ENCODE results near the gene ACOT8. TPM values are rescaled to one million over a fixed set of nuclear protein-coding genes. Genes with fewer than 3 reads are reported as not detected.

The ACOT8 gene
- total and polyA plus RNA-seq, 2 of the 4 experiments (the other 2 are of a cell fraction) = 29.8 to 47.5 TPM

DNA sequence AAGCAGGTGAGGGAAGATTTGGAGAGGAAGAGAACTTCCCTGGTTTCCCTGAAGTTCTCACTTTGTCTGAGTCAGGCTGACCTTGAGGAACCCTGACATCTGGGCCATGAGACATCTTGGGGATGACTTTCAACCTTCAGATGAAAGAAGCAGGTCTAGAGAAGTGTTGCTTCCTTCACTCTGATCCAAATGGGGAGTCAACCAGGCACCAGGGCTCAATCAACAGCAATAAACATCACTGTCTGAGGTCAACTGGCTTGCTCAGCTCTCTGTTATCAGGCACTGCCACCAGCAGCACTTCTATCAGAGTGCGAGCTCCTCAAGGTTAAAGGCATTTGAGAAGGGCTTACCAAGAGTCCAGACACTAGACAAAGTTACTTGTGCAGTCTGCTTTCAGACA, 6.3 kb downstream of the ACOT8 start:
- POLR2A ChIA-PET (ENCODE audit: unreplicated experiment) = no interaction called here

More for the DNA sequence above, 6.3 kb downstream of the ACOT8 start:
- H4K91ac ChIP-seq (ENCODE audit: insufficient read depth, low read depth, low read length) = no peak overlapping the region
- H4K20me1 ChIP-seq (ENCODE audit: insufficient read depth, low read length) = peaks cover 5% of the 10 kb centered on the region; the same call in 1 of the 2 replicates
- H3K23ac ChIP-seq (ENCODE audit: low read depth, low read length) = no peak overlapping the region
- 100% methylated on average over 1 of the region's 1 CpG; no CpG with 5 or more reads in 1 of the 2 experiments for WGBS, 2 experiments (ENCODE audit: extremely low coverage in 2 of 2, insufficient read length in 1 of 2)
- no peak overlapping the region for H2AK5ac ChIP-seq (ENCODE audit: low read depth, low read length)
- no peak for ATAC-seq (ENCODE audit: low read depth)
- peaks cover 30% of the 10 kb centered on the region for H3K36me3 ChIP-seq (ENCODE audit: control insufficient read depth, insufficient read depth, low read length)
- H3K27me3 ChIP-seq (ENCODE audit: control insufficient read depth, insufficient read depth, low read length) = no peaks in the 10 kb centered on the region
- no peak overlapping the region for H3K4ac ChIP-seq (ENCODE audit: low read depth, low read length)
- no peak overlapping the region for H4K5ac ChIP-seq (ENCODE audit: low read depth, low read length)
- H2AK9ac ChIP-seq (replicated peaks; ENCODE audit: low read depth, low read length, poor library complexity) = peak overlapping the region; percentile 52
- CTCF ChIA-PET = no interaction called here
- no peak overlapping the region for H3K14ac ChIP-seq (replicated peaks; ENCODE audit: low read depth, low read length)
- no TSS peak for BruUV-seq (replicated peaks)
- dilution Hi-C loops (cut with HindIII; ENCODE audit: low sequenced_read_pairs, unreplicated experiment) (no loop called here), intact Hi-C loops (cut with micrococcal nuclease) (no loop called here), in situ Hi-C loops (cut with MboI; ENCODE audit: low sequenced_read_pairs) (no loop called here)
- no peak overlapping the region for H2BK20ac ChIP-seq (ENCODE audit: low read depth, low read length)
- H3K18ac ChIP-seq (ENCODE audit: low read depth, low read length) = no peak overlapping the region
- H3K4me3 ChIP-seq (ENCODE audit: insufficient read depth, low read depth, low read length) = no peak overlapping the region
- H2BK5ac ChIP-seq (ENCODE audit: low read depth, low read length, poor library complexity, severe bottlenecking) = no peak overlapping the region
- H3K9ac ChIP-seq (ENCODE audit: low read depth, low read length) = no peak overlapping the region
- no peak overlapping the region for H2AFZ ChIP-seq (replicated peaks; ENCODE audit: low read length, poor library complexity)
- H3K56ac ChIP-seq (ENCODE audit: extremely low read depth, insufficient read depth, low read length) = no peak overlapping the region
- H2BK120ac ChIP-seq (ENCODE audit: low read depth, low read length) = no peak overlapping the region
- DNase-seq = no peak
- TF ChIP-seq MAZ (IDR thresholded peaks at IDR 0.05; ENCODE audit: borderline replicate concordance, low read depth, low read length) = no peak
- peaks cover 9 to 50% of the 10 kb centered on the region in 2 experiments for H3K79me1 ChIP-seq (ENCODE audit: low read depth in 1 of 2, low read length in 2 of 2)
- no peaks in the 10 kb centered on the region for H3K9me3 ChIP-seq (ENCODE audit: control insufficient read depth, insufficient read depth, low read length)
- peaks cover 9% of the 10 kb centered on the region for H3K9me1 ChIP-seq (ENCODE audit: insufficient read depth, low read length)
- peaks cover 4% of the 10 kb centered on the region; the same call in 1 of the 2 replicates for H3K4me1 ChIP-seq (ENCODE audit: control insufficient read depth, insufficient read depth, low read length)
- H2BK15ac ChIP-seq (ENCODE audit: low read depth, low read length) = no peak overlapping the region
- no peak overlapping the region for H3K27ac ChIP-seq (ENCODE audit: insufficient read depth, low read length)
- no peak overlapping the region for H3K4me2 ChIP-seq (ENCODE audit: low read depth, low read length)
- no peak overlapping the region for H4K8ac ChIP-seq (ENCODE audit: low read depth in 2 of 2, low read length in 2 of 2)

Data from IMR-90 (cell line).